ENCODE data around the gene COL17A1.

DNA sequence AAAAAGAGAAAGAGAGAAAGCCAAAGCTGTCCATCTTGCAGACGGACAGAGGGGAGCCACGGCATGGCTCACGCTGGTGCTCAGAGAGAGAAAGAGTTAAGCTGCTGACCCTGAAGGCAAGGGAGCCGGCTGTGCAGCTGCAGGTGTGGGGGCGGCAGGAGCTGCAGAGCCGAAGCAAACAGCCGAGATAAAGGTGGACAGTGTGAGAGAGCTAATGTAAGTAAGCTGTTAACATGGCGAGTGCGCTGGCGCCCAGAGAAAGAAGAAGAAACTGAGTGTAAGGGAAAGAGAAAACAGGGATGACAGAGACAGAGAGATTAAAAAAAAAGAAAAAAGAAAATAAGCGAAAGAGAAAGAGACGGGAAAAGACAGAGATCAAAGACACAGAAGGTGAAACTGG lies 18.2 kb downstream of the COL17A1 start:
- TF ChIP-seq CTCF (IDR thresholded peaks at IDR 0.05), result no peak
- TF ChIP-seq EP300 (IDR thresholded peaks at IDR 0.05), result no peak
- no peak for TF ChIP-seq POLR2A (IDR thresholded peaks at IDR 0.05)
- TF ChIP-seq POLR2AphosphoS5 (IDR thresholded peaks at IDR 0.05), result no peak

All from stomach (tissue), 4 donors.